ENCODE results near the gene DDX4.
A peak's percentile ranks its signal among the peaks of the same experiment; 100 is the strongest.
"Not testable (repeated sequence)": the region's sequence is repeated elsewhere in the genome, so short reads cannot be mapped to it uniquely, and the experiment has no call there.

DDX4 gene

DNA sequence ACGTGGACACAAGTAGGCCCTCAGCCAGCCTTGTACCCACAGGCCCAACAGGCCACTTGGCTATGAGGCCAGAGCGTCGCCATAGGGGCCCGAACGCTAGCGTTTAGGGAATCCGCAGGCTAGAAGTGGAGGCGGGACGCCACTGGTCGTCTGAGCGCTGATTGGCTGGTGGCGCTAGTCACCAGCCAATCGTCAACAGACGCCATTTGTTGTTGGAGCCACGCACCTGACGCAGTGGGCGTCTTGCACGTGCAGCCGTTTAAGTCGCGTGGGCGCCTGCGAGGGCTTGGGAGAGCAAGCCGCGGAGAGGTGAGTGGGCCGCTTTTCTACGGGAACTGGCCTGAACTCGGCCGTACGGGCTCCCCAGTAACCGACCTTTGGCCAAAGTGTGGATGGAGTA lies at the start of gene DDX4:
Gene DDX4 (plus strand): TSS at position 269 of the 400 bp plus-strand sequence. CDS start 903 bp downstream, outside the sequence.
- no peak for DNase-seq (ENCODE audit: low read depth)

DNA sequence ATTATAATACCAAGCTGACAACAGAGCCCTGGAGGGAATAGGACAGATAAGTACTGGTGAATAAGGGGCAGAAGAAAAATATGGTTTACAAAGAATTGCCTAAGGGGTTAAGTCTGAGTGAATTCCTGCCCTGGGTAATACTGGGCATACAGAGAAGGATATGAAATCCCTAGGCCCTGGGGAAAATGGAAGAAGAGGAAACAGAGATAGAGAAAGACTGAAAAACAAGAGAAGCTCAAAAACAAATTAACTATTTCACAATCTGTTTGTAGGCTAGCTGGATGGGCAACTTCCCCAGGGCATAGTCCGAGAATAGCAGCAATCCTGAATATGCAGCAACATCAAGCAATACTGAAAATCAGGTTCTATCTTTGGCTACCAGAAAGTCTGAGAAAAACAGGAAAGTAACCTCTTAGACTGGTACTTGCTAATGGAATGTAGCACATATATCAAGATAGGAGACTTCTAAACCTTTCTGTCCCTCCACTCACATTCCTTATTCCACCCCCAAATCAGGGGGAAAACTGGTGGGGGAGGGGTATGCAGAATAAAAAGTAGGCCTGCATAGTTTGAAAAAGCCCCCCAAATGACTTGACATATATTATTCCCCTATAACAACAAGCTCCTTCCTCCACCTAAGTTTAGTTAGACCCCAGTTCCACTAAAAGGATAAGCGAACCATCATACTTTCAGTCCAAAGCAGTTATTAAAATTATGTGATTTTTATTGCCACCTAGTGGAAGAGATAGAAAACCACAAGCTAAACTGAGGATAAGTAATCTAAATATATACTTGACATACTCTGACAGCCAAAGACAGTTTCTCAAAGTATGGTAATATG lies 46.4 kb upstream of the DDX4 start:
- DNase-seq (ENCODE audit: low read depth): no peak

DNA sequence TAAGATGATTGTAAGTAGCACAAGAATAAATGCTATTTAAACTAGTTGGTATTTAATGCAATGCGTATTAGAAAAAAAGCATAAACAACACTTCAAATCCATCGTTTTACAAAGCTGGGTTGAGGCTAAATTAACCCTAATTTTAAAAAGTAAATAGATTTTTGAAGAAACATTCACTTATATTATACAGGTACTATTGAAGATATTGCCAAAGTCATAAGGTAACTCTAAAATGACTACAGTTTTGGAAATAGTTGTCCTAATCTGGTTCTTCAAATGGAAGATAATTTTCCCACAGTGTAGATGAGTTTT lies 45.8 kb upstream of the DDX4 start:
- DNase-seq (ENCODE audit: low read depth): no peak

DNA sequence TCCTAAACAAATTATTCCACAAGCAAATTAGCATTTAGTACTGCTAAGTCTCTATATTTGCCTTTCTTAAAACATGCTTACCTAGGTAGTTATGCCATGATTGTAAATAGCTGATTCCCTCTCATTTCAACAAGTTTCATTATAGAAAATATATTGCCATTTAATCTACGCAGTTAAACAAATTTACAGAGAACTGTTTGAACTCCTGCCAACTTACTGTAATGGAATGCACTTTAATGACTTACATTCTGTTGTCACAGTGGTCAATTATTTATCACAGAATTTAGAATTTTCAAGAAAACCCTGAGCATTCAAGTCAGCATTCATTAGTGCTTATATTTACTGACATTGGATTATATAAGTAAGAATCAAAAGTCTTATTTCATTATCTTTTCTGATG lies 45.4 kb upstream of the DDX4 start:
- DNase-seq (ENCODE audit: low read depth): no peak

DNA sequence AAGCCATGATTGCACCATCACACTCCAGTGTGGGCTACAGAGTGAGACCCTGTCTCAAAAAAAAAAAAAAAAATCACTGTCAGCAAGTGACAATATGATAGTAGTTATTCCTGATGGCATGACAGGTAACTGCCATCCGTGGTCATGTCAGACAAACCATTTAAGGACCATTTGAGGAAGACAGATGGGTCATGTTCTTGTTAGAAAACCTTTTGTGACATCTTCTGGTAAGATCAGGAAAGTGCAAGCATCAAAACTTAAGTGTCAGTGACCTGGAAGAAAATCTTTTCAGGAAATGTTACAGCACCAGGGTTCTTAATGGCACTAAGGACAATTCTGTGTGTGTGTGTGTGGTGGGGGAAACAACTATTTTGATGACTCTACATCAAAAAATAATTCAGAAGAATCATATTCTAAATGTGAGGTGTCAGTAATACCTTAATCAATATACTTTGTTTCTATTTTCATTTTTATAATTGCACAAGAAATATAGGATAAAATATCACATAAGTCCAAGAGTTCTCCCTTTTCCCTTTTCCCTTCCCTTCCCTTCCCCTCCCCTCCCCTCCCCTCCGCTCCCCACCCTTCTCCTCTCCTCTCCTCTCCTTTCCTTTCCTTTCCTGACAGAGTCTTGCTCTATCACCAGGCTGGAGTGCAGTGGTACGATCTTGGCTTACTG lies 43.6 kb upstream of the DDX4 start:
- no peak for DNase-seq (ENCODE audit: low read depth)

- DNase-seq (ENCODE audit: low read depth): not testable (repeated sequence)
Observed at GRCh38 chr5:55696704-55697103, 41.2 kb upstream of the DDX4 start.

GRCh38 chr5:55699041-55699688 lies 38.7 kb upstream of the DDX4 start:
- DNase-seq (ENCODE audit: low read depth): no peak

DNA sequence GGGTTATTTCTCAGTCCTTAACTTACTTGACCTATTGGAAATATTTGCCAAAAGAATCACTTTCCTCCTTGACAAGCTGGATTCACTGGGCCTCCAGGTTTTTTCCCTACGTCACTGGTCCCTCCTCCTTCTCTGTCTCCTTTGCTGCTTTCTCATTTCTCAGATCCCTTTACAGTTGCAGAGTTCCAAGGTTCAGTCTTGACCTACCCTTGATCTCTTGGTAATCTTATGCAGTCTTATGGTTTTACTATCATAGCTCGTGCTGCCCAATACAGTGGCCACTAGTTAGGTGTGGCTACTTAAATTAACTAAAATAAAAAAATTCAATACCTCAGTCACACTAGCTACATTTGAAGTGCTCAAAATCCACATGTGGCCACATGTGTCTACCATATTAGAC lies 37.1 kb upstream of the DDX4 start:
- DNase-seq (ENCODE audit: low read depth): no peak

GRCh38 chr5:55701462-55702103 lies 36.3 kb upstream of the DDX4 start:
- no peak for DNase-seq (ENCODE audit: low read depth)

GRCh38 chr5:55702598-55703345 lies 35.1 kb upstream of the DDX4 start:
- no peak for DNase-seq (ENCODE audit: low read depth)

- no peak for DNase-seq (ENCODE audit: low read depth)
Observed at GRCh38 chr5:55706230-55706629, 31.6 kb upstream of the DDX4 start.

DNA sequence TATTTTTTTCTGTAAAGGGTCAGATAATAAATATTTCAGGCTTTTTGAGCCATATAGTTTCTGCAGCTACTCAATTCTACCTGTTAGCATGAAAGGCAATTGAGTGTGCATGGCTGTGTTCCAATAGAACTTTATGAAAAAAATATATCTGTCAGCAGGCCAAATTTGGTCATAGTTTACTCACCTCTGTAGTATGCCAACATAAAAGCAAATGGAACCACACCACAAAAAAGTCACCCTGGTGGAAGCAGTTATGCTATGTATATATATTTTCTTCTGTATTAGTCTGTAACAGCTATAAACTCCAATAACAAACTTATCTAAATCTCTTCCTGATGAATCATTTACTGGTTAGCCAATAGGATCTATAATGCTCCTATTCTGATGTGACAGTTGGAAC lies 29.1 kb upstream of the DDX4 start:
- no peak for DNase-seq (ENCODE audit: low read depth)

GRCh38 chr5:55711507-55712022 lies 26.3 kb upstream of the DDX4 start:
- no peak for DNase-seq (ENCODE audit: low read depth)

DNA sequence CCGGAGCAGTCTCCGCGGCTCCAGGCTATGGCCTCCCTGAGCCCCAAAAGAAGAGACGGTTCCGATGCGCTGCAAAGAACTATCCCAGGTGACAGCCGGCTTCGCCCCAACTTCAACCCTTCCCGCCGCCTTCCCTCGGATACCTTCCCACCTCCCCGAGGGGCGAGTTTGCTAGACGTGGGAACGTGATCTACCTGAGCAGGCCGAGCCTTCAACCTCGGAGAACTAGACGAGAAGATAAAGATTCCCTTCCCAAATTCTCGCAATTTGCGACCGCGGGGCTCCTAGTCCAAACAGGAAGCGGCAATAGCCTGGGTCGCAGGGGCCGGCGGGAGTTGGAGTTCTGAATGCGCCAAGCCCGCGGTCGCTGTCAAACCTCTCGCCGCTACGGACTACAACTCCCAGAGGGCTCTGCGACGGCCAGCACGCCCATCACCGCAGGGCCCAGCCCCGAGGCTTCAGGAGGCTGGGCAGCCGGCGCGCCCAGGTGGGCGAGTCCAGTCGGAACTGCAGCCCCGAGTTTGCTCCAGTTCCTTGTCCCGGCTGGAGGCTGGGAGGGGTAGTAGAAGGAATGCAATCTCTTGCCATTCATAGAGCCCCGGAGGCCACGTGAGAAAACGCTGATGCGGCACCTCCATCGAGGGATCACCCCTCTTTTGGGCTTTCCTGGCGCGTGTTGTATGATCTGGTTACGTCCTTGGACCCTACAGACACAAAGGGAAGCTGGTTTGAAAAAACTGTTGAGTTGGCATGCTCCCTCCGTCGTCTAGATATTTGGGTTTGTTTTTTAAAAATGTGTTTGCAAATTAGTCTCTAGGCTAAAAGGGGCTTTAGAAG lies 25.6 kb upstream of the DDX4 start, which contains the start of gene SLC38A9:
Gene SLC38A9 (minus strand): TSS at position 302 of the 837 bp plus-strand sequence. CDS start 14,366 bp downstream, outside the sequence.
- peak; percentile 87 for DNase-seq (ENCODE audit: low read depth)

- no peak for DNase-seq (ENCODE audit: low read depth)
Observed at GRCh38 chr5:55713871-55714270, 24.0 kb upstream of the DDX4 start.

- no peak for DNase-seq (ENCODE audit: low read depth)
Observed at GRCh38 chr5:55714339-55714738, 23.5 kb upstream of the DDX4 start.

- DNase-seq (ENCODE audit: low read depth): no peak
Observed at GRCh38 chr5:55714749-55715148, 23.1 kb upstream of the DDX4 start.

- no peak for DNase-seq (ENCODE audit: low read depth)
Observed at GRCh38 chr5:55715519-55716078, 22.3 kb upstream of the DDX4 start.

DNA sequence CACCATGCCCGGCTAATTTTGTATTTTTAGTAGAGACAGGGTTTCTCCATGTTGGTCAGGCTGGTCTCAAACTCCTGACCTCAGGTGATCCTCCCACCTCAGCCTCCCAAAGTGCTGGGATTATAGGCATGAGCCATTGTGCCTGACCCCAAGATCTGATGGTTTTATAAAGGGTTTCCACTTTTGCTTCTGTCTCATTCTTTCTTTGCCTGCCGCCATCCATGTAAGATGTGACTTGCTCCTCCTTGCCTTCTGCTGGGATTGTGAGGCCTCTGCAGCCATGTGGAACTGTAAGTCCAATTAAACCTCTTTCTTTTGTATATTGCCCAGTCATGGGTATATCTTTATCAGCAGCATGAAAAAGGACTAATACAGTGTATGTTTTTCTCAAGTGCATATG lies 18.8 kb upstream of the DDX4 start:
- DNase-seq (ENCODE audit: low read depth): not testable (repeated sequence)

DNA sequence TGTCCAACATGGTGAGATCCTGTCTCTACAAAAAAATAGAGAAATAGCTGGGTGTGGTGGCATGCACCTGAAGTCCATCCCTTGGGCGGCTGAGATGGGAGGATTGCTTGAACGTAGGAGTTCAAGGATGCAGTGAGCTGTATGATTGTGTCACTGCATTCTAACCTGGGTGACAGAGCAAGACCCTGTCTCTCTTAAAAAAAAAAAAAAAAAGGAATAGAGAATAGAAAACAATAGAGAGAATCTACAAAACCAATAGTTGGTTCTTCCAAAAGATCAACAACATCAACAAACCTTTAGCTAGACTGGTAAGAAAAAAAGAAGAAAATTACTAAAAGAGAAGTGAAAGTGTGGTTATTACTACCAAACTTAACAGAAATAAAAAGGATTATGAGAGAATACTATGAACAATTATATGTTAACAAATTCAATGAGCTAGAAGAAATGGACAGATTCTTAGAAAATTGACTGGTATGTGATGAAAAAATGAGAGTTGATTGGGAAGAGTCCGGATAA lies 17.6 kb upstream of the DDX4 start:
- no peak for DNase-seq (ENCODE audit: low read depth)

Data from activated gamma-delta T cell treated with anti-CD3 and anti-CD28 coated beads, Interleukin-2, amount 50 U/mL, for 16 hours (primary cell).